IPS-18a (cell line): ENCODE results near the gene TRIP12.
"Not testable (repeated sequence)": the region's sequence is repeated elsewhere in the genome, so short reads cannot be mapped to it uniquely, and the experiment has no call there.

ENCODE experiments used
- H3K27ac ChIP-seq: one replicate; pipeline ENCODE4 v1.5.1; 2013; ENCODE audit warnings: low read length
- H3K27me3 ChIP-seq: one replicate; pipeline ENCODE4 v1.6.1; 2013; ENCODE audit warnings: mild to moderate bottlenecking, low read length; ENCODE audit not compliant: control insufficient read depth, insufficient read depth
- H3K36me3 ChIP-seq: one replicate; pipeline ENCODE4 v1.6.1; 2013; ENCODE audit warnings: low read depth, low read length; ENCODE audit not compliant: control insufficient read depth
- H3K4me1 ChIP-seq: one replicate; pipeline ENCODE4 v1.6.1; 2013; ENCODE audit warnings: low read depth, low read length; ENCODE audit not compliant: control insufficient read depth
- H3K4me3 ChIP-seq: one replicate; pipeline ENCODE4 v1.5.1; 2013; ENCODE audit warnings: low read length
- H3K9ac ChIP-seq: one replicate; pipeline ENCODE4 v1.6.1; 2013; ENCODE audit warnings: mild to moderate bottlenecking, low read length, moderate library complexity
- H3K9me3 ChIP-seq: one replicate; pipeline ENCODE4 v1.6.1; 2013; ENCODE audit warnings: low read depth, low read length; ENCODE audit not compliant: control insufficient read depth

The TRIP12 gene

DNA sequence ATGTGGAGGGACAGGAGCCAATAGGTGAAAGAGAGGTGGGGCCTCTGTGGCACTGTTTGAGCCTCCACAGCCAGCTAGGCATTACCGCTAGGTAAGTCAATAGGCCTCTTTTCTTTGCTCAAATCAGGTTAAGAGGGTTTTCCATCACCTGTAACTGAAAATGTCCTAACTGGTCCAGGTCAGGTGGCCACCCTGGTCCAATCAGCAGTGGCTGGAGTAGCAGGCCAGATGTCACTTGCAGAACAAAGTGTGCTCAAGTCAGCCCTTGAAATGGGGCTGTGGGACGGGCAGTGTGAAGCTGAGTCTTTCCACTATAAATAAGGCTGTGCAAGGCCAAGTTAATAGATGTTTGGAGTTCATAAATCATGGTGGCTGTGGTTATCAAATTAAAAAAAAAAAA lies 21.4 kb upstream of the TRIP12 start:
- H3K27ac ChIP-seq: no peak overlapping the region
- H3K9ac ChIP-seq: no peak overlapping the region
- no peaks in the 10 kb centered on the region for H3K36me3 ChIP-seq
- no peak overlapping the region for H3K4me3 ChIP-seq
- no peaks in the 10 kb centered on the region for H3K9me3 ChIP-seq
- no peaks in the 10 kb centered on the region for H3K27me3 ChIP-seq
- H3K4me1 ChIP-seq: no peaks in the 10 kb centered on the region

DNA sequence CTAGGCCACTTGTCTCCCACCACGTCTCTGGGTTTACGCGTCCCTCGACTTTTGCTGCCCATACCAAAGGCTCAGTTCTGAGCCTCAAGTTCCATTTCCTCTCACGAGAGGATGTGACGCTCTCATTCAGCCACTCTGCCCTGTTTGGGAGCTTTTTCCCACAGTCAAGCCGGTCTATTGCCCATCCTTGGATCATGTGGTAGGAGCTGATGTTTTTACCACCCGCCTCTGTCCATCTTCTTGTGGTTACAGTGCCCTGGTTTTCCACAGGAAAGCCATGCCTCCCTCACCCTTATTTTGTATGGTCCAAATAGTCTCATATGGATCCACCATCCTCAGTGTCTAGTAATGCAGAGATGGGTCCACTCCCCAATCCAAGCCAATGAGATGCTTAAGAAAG lies 20.9 kb upstream of the TRIP12 start:
- Histone ChIP-seq H3K27ac (no peak overlapping the region), H3K9me3 (no peaks in the 10 kb centered on the region), H3K9ac (no peak overlapping the region), H3K36me3 (no peaks in the 10 kb centered on the region), H3K4me1 (no peaks in the 10 kb centered on the region), H3K4me3 (no peak overlapping the region), H3K27me3 (no peaks in the 10 kb centered on the region)

DNA sequence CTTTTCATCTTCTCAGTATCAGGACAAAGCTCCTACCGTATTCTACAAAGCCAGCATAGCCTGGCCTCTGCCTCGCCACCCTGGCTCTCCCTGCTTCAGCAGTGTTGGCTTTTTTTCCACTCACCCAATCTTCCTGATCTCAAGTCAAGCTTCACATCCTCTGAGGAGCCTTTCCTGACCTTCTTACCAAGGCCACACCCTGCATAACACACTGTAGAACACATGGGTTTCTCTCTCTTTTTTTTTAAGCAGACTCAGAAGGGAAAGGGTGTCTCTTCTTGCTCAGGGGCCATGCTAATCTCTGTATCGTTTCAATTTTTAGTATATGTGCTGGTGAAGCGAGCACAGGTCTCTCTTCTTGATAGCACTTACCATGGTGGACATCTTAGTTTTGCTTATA lies 15.7 kb upstream of the TRIP12 start:
- Histone ChIP-seq H3K4me1 (no peaks in the 10 kb centered on the region), H3K36me3 (no peaks in the 10 kb centered on the region), H3K27me3 (no peaks in the 10 kb centered on the region), H3K27ac (no peak overlapping the region), H3K9me3 (no peaks in the 10 kb centered on the region), H3K4me3 (no peak overlapping the region), H3K9ac (no peak overlapping the region)

DNA sequence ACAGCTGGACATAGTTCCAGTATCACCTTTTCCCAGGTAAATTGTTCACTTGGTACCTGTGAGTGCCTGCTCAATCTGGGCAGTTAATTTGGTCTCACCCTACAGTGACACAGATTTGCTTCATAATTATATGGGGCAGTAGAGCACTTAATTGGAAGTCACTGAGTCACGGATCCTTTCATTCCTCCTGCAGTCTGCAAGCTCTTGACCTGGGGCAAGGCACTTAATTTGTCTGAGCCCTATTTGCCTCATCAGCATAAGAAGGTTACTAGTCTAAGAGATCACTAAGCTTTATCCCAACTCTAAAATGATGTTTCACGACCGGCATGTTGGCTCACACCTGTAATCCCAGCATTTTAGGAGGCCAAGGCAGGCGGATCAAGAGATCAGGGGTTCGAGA lies 9.4 kb upstream of the TRIP12 start:
- Histone ChIP-seq H3K36me3 (no peaks in the 10 kb centered on the region), H3K4me1 (no peaks in the 10 kb centered on the region), H3K4me3 (no peak overlapping the region), H3K27ac (no peak overlapping the region), H3K27me3 (no peaks in the 10 kb centered on the region), H3K9me3 (no peaks in the 10 kb centered on the region), H3K9ac (no peak overlapping the region)

DNA sequence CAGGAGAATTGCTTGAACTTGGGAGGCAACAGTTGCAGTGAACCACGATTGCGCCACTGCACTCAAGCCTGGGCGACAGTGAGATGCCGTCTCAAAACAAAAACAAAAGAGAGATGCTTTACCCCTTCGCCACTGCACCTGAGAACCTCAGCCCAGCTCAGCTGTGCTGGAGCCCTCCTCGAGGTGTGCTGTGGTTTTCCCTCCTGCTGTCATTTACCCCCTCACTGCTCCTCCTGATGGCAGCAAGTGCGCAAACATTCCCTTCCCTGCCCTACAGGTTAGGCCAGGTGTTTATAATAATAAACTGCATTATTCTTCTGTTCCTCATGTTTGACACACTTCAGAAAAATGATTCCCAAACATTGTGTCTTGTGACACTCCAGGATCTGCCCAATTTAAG lies 8.8 kb upstream of the TRIP12 start:
- Histone ChIP-seq H3K4me3 (no peak overlapping the region), H3K27me3 (no peaks in the 10 kb centered on the region), H3K9ac (no peak overlapping the region), H3K27ac (no peak overlapping the region), H3K36me3 (no peaks in the 10 kb centered on the region), H3K9me3 (no peaks in the 10 kb centered on the region), H3K4me1 (no peaks in the 10 kb centered on the region)

DNA sequence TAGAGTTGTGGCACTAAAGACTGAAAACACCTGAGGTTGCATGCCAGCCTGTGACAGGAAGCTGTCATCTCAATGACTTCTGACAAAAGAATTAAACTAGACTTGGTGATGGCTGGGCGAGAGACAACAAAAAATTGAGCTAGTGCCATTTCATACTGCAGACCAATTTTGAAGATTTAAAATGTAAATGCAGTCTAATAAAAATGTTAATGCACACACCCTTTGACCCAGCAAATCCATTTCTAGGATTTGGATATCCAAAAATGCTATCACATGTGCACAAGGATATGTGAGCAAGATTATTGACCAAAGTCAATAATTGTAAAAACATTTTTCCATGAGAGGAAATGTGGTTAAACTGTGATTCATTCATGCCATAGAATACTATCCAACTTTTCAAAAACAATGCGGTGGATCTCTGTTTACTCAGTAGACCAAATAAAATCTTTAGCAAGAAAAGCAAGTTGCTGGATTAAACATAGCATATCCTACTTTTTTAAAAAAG lies 6.1 kb upstream of the TRIP12 start:
- no peak overlapping the region for H3K27ac ChIP-seq
- H3K9ac ChIP-seq: no peak overlapping the region

DNA sequence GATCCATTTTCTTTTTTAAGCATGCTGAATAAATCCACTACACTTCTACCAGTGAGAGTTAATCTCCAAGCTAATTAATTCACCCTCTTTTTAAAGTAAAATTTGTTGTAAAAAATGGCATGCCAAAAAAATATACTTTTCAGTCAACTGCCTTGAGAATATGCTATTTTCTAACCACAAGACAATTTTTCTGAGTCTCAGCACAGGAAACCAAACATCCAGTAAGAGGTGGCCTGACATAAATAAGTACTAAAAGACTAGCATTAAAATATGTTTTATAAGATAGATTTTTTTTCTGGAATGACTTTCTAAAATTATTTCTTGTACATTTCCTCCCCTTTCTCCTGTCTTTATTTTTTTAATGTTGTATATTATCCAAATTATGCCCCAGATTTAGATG lies 3.4 kb upstream of the TRIP12 start:
- no peaks in the 10 kb centered on the region for H3K27me3 ChIP-seq
- H3K9ac ChIP-seq: no peak overlapping the region
- H3K4me1 ChIP-seq: no peaks in the 10 kb centered on the region
- no peaks in the 10 kb centered on the region for H3K36me3 ChIP-seq
- no peak overlapping the region for H3K4me3 ChIP-seq
- H3K9me3 ChIP-seq: no peaks in the 10 kb centered on the region
- H3K27ac ChIP-seq: no peak overlapping the region

More for the DNA sequence above, 6.1 kb upstream of the TRIP12 start:
- Histone ChIP-seq H3K27me3 (no peaks in the 10 kb centered on the region), H3K4me1 (no peaks in the 10 kb centered on the region), H3K36me3 (no peaks in the 10 kb centered on the region), H3K4me3 (no peak overlapping the region), H3K9me3 (no peaks in the 10 kb centered on the region)

DNA sequence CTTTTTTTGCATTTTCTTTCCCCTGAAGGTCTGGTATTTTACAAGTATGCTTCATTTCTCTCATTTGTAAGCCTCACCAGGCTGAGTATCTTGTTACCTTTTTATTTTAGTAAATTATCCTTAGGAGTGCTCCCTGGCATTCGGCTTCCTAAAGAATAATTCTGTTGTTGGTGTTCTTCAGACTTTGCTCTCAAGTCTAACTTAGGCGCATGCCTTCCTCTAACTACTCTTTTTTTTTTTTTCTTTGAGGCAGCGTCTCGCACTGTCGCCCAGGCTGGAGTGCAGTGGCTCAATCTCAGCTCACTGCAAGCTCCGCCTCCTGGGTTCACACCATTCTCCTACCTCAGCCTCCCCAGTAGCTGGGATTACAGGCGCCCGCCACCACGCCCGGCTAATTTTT lies 2.7 kb upstream of the TRIP12 start:
- not testable (repeated sequence) for H3K9me3 ChIP-seq, H3K4me3 ChIP-seq, H3K9ac ChIP-seq, H3K4me1 ChIP-seq, H3K27me3 ChIP-seq, H3K36me3 ChIP-seq, H3K27ac ChIP-seq

DNA sequence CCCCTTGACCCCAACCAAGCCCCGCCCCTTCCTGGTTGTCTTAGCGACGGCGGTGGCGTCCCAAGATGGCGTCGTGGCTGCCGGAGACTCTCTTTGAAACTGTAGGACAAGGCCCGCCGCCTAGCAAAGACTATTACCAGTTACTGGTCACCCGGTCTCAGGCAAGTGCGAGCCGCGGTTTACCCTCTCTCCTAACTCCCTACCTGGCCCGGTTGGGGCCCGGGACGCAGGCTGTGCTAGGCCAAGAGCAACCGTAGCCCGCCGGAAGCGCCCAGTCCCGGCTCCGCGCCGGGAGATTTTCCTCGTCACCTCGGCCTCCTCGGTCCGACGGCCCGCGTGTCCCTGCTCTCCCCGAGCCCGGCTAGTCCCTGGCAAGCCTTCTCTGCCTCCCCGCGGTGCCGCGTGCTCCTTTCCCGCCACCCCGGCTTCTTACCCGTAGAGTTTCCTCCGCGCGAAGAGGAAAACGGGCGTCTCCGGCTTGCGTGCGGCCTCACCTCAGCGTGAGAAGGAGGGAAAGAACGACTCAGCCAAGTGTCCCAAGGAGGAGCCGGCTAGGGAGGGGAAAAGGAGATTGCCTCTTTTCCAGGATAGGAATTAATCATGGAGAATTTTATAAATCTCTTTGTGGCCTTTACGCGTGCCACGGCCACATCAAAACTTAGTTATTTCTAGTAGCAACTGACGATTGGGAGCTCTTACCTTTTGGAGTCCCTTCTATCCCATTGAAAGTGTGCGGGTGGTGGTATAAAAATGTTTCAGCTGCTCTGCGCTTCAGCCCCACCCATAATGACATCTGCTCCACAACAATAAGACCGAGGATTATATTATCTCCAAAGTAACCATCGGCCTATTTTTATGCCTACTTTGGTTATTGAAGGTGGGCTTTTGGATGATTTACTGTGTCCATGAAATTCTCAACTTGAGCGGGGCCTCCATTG lies 909 bp upstream of the TRIP12 start, which contains the start of gene FBXO36:
Gene FBXO36 (plus strand): TSS at position 55 of the 938 bp plus-strand sequence. CDS start 11 bp downstream, at position 66.
- Histone ChIP-seq H3K36me3 (peaks cover 2% of the 10 kb centered on the region), H3K27ac (peak within 1 kb of the TSS; percentile 49), H3K4me3 (peak within 1 kb of the TSS; percentile 76), H3K9ac (peak within 1 kb of the TSS; percentile 54), H3K9me3 (no peaks in the 10 kb centered on the region), H3K27me3 (no peaks in the 10 kb centered on the region), H3K4me1 (no peaks in the 10 kb centered on the region)

DNA sequence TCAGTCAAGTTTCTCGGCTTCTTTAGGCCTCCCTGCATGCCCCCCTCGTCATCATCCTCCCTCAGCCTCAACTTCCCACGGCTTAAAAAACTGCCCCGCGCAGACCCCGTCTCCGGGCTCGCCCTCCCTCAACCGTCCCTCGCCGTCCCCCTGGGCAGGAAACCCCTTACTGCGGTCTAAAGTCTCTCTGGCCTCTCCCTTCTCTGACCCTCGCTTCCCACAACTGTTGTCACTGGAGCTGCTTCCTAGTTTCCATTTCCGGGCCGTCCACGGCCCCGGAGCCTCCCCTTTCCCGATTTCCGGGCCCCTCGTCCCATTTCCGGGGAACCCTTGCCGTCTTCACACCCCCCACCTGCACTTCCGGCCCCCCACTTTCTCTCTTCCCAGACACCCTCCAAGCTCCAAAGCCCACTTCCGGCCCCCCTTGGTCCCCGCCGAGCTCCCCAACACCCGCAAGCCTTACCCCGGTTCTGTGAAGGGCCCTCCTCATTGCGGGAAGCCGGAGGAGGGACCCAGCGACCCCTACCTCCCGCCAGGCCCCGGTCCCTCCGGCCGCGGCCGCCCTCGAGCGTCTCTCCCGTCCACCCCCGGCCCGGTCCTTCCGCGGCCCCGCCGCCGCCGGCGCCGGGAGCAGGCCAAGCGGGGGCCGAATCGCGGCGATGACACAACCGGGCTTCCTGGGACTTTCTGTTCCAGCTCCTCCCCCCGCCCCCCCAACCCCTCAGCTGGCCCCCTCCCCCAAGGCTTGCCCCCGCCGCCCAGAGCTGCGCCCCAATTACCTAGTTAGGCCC lies 513 bp downstream of the TRIP12 start:
- no peaks in the 10 kb centered on the region for H3K4me1 ChIP-seq
- H3K4me3 ChIP-seq: peak overlapping the region; percentile 76
- H3K36me3 ChIP-seq: peaks cover 5% of the 10 kb centered on the region
- no peaks in the 10 kb centered on the region for H3K9me3 ChIP-seq
- no peak overlapping the region for H3K27ac ChIP-seq
- peak overlapping the region; percentile 45 for H3K9ac ChIP-seq
- no peaks in the 10 kb centered on the region for H3K27me3 ChIP-seq

DNA sequence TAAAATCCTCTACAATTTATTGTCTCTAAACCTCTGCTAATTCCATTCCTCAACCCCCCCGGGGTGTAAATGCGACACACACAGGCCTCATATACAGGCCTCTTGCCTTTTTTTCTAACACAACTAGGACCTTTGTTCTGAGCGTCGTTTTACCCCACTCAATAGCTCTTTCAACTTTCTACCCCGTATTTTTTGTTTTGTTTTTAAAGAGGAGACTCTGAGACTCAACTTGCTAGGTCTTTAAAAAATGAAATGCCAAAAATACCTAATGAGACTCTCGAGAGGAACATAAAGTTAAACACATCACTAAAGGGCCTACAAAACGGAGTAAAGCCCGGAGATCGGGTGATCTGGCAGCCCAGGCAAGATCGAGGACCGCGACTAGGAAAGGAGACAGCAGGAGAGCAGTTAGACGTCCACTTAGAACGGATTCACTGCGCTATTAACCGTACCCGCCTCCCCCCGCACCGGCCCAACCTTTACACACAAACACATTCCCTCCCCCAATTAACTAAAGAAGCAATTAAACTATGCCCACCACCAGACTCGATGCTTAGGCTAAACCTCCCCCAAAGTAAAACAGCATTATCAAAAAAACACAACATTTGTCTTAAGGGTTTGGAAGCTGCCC lies 1.7 kb downstream of the TRIP12 start:
- H3K36me3 ChIP-seq: peaks cover 5% of the 10 kb centered on the region
- H3K27me3 ChIP-seq: no peaks in the 10 kb centered on the region
- no peak overlapping the region for H3K27ac ChIP-seq
- H3K4me3 ChIP-seq: peak overlapping the region; percentile 76
- peak overlapping the region; percentile 45 for H3K9ac ChIP-seq
- no peaks in the 10 kb centered on the region for H3K4me1 ChIP-seq
- H3K9me3 ChIP-seq: no peaks in the 10 kb centered on the region
